K562 (cell line): Measurements from ENCODE around the gene ARHGEF17. TPM values are rescaled to one million over a fixed set of nuclear protein-coding genes. Genes with fewer than 3 reads are reported as not detected.

Experiments used
- JUND ChIP-seq, 2 experiments: IDR thresholded peaks; 2 replicates in 1 of 2; 3 replicates in 1 of 2; pipeline ENCODE4 v1.6.1; 2011; ENCODE audit warnings: borderline replicate concordance in 2 of 2, low read depth in 2 of 2, low read length in 2 of 2, improper control_type of control experiment in 1 of 2, missing biosample characterization in 1 of 2, missing genetic modification characterization in 1 of 2, missing genetic modification reagents in 1 of 2
- NFE2L1 ChIP-seq: fragments of 450-650 bp; IDR thresholded peaks from 2 replicates; pipeline ENCODE4 v1.6.1; 2016; ENCODE audit warnings: missing genetic modification characterization, low read depth, mild to moderate bottlenecking, missing compliant biosample characterization, moderate library complexity, borderline replicate concordance
- RBM25 ChIP-seq: fragments of 200-400 bp; formaldehyde crosslinking; IDR thresholded peaks from 2 replicates; pipeline ENCODE4 v1.6.1; 2018; ENCODE audit warnings: low read length, low read depth, moderate library complexity; ENCODE audit not compliant: severe bottlenecking
- ZKSCAN1 ChIP-seq: fragments of 150-350 bp; IDR thresholded peaks from 2 replicates; pipeline ENCODE4 v1.6.1; 2016; ENCODE audit warnings: low read depth, low read length
- polyA plus RNA-seq, 8 experiments: library from polyadenylated mRNA; depleted of rRNA in 4 of 8; stranded (reverse) in 5 of 8; unstranded in 3 of 8; fragments of >200 nt; fragmentation: Nextera tagmentation in 2 of 8; fragmentation: Illumina TruSeq in 1 of 8; extraction: Ambion mirVana in 2 of 8; extraction: Trizol in 1 of 8; gene quantifications; 2 replicates each; pipeline versions ENCODE4 v1.2.1 to v1.2.3, GENCODE V29; 2011 to 2014; ENCODE audit warnings: inconsistent platforms in 1 of 8, missing spikeins in 1 of 8
- total RNA-seq, 7 experiments: library from RNA; depleted of rRNA in 6 of 7; stranded (reverse); fragments of >200 nt in 6 of 7; fragmentation: Illumina TruSeq in 2 of 7; extraction: Trizol in 2 of 7; gene quantifications; 2 replicates each; pipeline versions ENCODE4 v1.2.1 to v1.2.3, GENCODE V29; 2011 to 2021; ENCODE audit warnings: low replicate concordance in 1 of 7
- TF ChIP-seq, protein P1 (sequence below), 2 experiments: fragments of 450-650 bp; formaldehyde crosslinking in 1 of 2; IDR thresholded peaks; 2 replicates each; pipeline versions ENCODE4 v1.4.0 to v1.6.1; 2014 to 2020; ENCODE audit warnings: mild to moderate bottlenecking in 2 of 2, borderline replicate concordance in 1 of 2, low read depth in 1 of 2
- TF ChIP-seq, protein P2 (sequence below): sonication (generic); formaldehyde crosslinking; IDR thresholded peaks from 2 replicates; pipeline ENCODE4 v1.8.0; 2022; ENCODE audit warnings: missing genetic modification reagents, mild to moderate bottlenecking, borderline replicate concordance
- TF ChIP-seq, protein P3 (sequence below): sonication (generic); formaldehyde crosslinking; IDR thresholded peaks from 2 replicates; pipeline ENCODE4 v1.8.1; 2023; ENCODE audit warnings: missing genetic modification reagents, mild to moderate bottlenecking, borderline replicate concordance

ARHGEF17 gene
- total and polyA plus RNA-seq, 9 of the 15 experiments (the other 6 are each of a cell fraction or from before 2014, with no cell fraction given), result 0.04 to 0.68 (median 0.10) TPM; not detected in 2

DNA sequence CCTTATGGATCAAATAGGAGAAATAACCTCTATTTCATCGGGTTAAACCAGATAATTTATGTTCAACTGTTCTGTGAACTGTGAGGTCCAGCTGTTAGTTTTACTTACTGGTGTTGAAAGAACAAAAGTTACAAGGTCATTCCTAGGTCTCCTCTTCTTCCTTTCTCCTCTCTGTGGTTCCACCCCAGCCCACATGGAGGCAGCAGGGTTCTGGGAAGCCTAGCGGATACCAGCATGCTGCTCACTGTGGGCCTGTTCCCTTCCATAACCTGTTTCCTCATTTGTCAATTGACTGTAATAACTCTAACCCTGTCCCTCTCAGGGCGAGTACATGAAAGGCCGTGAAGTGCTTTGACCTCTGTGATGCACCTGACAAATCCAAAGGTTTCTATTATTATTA lies 96.0 kb downstream of the ARHGEF17 start (continued):
- TF ChIP-seq, protein P1, sequence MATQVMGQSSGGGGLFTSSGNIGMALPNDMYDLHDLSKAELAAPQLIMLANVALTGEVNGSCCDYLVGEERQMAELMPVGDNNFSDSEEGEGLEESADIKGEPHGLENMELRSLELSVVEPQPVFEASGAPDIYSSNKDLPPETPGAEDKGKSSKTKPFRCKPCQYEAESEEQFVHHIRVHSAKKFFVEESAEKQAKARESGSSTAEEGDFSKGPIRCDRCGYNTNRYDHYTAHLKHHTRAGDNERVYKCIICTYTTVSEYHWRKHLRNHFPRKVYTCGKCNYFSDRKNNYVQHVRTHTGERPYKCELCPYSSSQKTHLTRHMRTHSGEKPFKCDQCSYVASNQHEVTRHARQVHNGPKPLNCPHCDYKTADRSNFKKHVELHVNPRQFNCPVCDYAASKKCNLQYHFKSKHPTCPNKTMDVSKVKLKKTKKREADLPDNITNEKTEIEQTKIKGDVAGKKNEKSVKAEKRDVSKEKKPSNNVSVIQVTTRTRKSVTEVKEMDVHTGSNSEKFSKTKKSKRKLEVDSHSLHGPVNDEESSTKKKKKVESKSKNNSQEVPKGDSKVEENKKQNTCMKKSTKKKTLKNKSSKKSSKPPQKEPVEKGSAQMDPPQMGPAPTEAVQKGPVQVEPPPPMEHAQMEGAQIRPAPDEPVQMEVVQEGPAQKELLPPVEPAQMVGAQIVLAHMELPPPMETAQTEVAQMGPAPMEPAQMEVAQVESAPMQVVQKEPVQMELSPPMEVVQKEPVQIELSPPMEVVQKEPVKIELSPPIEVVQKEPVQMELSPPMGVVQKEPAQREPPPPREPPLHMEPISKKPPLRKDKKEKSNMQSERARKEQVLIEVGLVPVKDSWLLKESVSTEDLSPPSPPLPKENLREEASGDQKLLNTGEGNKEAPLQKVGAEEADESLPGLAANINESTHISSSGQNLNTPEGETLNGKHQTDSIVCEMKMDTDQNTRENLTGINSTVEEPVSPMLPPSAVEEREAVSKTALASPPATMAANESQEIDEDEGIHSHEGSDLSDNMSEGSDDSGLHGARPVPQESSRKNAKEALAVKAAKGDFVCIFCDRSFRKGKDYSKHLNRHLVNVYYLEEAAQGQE (IDR thresholded peaks at IDR 0.05; ENCODE audit: borderline replicate concordance), result peak; percentile 51; the same call in 1 of the 2 replicates
- TF ChIP-seq, protein P1 (CRISPR knock-in tag; IDR thresholded peaks at IDR 0.05; ENCODE audit: low read depth), result no peak
- TF ChIP-seq JUND (IDR thresholded peaks at IDR 0.05; ENCODE audit: borderline replicate concordance, low read depth, low read length), result peak; percentile 49
- no peak for TF ChIP-seq JUND (tag; IDR thresholded peaks at IDR 0.05; ENCODE audit: borderline replicate concordance, low read depth, low read length)
- TF ChIP-seq, protein P2, sequence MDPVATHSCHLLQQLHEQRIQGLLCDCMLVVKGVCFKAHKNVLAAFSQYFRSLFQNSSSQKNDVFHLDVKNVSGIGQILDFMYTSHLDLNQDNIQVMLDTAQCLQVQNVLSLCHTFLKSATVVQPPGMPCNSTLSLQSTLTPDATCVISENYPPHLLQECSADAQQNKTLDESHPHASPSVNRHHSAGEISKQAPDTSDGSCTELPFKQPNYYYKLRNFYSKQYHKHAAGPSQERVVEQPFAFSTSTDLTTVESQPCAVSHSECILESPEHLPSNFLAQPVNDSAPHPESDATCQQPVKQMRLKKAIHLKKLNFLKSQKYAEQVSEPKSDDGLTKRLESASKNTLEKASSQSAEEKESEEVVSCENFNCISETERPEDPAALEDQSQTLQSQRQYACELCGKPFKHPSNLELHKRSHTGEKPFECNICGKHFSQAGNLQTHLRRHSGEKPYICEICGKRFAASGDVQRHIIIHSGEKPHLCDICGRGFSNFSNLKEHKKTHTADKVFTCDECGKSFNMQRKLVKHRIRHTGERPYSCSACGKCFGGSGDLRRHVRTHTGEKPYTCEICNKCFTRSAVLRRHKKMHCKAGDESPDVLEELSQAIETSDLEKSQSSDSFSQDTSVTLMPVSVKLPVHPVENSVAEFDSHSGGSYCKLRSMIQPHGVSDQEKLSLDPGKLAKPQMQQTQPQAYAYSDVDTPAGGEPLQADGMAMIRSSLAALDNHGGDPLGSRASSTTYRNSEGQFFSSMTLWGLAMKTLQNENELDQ (CRISPR knock-in tag), result no peak
- TF ChIP-seq NFE2L1, result no peak
- TF ChIP-seq RBM25, result no peak
- TF ChIP-seq, protein P3, sequence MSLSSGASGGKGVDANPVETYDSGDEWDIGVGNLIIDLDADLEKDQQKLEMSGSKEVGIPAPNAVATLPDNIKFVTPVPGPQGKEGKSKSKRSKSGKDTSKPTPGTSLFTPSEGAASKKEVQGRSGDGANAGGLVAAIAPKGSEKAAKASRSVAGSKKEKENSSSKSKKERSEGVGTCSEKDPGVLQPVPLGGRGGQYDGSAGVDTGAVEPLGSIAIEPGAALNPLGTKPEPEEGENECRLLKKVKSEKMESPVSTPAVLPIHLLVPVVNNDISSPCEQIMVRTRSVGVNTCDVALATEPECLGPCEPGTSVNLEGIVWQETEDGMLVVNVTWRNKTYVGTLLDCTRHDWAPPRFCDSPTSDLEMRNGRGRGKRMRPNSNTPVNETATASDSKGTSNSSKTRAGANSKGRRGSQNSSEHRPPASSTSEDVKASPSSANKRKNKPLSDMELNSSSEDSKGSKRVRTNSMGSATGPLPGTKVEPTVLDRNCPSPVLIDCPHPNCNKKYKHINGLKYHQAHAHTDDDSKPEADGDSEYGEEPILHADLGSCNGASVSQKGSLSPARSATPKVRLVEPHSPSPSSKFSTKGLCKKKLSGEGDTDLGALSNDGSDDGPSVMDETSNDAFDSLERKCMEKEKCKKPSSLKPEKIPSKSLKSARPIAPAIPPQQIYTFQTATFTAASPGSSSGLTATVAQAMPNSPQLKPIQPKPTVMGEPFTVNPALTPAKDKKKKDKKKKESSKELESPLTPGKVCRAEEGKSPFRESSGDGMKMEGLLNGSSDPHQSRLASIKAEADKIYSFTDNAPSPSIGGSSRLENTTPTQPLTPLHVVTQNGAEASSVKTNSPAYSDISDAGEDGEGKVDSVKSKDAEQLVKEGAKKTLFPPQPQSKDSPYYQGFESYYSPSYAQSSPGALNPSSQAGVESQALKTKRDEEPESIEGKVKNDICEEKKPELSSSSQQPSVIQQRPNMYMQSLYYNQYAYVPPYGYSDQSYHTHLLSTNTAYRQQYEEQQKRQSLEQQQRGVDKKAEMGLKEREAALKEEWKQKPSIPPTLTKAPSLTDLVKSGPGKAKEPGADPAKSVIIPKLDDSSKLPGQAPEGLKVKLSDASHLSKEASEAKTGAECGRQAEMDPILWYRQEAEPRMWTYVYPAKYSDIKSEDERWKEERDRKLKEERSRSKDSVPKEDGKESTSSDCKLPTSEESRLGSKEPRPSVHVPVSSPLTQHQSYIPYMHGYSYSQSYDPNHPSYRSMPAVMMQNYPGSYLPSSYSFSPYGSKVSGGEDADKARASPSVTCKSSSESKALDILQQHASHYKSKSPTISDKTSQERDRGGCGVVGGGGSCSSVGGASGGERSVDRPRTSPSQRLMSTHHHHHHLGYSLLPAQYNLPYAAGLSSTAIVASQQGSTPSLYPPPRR (CRISPR knock-in tag), result no peak
- no peak for TF ChIP-seq ZKSCAN1
